ENCODE results near the gene ZNF345. TPM values are rescaled to one million over a fixed set of nuclear protein-coding genes. Genes with fewer than 3 reads are reported as not detected.

The ZNF345 gene
- 10 to 100 TPM in 2 of 4 donors, 1 to 10 TPM in 2; 3.5 to 17.0 (median 9.1) TPM for total RNA-seq

DNA sequence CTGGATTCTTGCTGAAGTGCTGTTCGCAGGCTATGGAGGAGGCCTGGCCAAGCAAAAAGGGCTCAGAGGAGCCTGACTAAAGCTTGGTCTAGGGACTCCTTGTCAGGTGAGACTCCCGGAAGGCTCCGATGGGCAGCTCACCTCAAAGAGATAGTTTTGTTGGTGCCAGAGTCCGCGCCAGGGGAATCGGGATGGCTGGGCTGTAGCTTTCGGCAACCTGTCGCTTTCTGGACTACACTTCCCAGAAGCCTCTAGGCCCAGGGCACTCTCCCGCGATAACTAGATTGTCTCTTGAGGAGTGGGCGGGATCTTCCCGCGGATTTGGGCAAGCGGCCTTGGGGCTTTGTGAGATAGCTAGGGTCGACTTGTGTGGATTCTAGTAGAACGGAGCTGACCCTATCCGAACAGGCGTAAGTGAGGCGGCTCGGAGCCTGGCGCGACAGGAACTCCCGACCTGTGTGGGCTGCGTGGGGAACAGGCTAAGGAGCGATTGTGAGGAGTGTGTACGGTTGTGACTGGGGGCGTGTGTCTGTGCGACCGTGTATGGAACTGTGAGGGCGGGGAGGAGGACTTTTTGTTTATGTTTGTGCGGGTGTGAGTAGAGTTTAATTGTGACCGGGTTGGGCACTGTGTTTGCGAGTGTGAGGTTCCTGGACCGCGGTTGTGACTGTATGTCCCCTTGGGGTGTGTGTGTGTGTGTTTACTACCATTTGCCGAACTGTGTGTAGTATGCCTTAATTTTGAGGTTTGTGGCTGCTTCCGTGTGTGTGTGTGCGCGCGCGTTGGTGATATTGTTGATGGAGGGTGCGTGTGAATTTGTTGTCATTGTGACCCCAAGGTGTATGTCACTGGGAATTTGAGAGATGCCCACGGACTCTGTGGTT is at the start of gene ZNF345:
TSS of gene ZNF345 (plus strand) at position 318 of the 884 bp plus-strand sequence. CDS start 25,955 bp downstream, outside the sequence.
- Histone ChIP-seq H3K4me3 (peak within 1 kb of the TSS; percentile 69), H3K4me1 (peaks cover 20% of the 10 kb centered on the region), H3K27ac (peak within 1 kb of the TSS; percentile 81), H3K27me3 (no peaks in the 10 kb centered on the region), H3K36me3 (peaks cover 25% of the 10 kb centered on the region), H3K9me3 (peaks cover 3% of the 10 kb centered on the region)
- TF ChIP-seq POLR2A (IDR thresholded peaks at IDR 0.05) (peak in 1 of 2 donors; percentile 31), POLR2AphosphoS5 (IDR thresholded peaks at IDR 0.05) (no peak)
- DNase-seq (ENCODE audit: low spot score in 2 of 2) = peak; percentile 94 to 95
- WGBS = 1% methylated on average over 17 of the region's 43 CpGs

DNA sequence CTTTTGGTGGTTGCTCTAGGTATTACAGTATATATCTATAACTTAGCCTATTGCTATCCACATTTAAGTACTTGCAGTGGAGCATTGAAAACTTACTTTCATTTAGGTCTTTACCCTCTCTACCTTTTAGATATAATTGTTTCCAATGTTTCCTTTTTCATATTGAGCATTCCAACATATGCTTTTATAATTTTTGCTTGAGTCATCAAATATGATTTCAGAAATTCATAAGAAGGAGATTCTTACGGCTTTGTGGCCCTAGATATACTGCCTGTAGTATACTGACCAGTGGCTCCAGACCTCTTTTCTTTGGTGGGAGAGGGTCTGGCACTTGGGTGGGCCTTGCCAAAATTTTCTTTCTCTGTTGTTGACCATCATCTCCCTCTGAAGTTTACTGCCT is 45.3 kb upstream of the ZNF345 start:
- Histone ChIP-seq H3K9me3 (peaks cover 50% of the 10 kb centered on the region), H3K27ac (no peak overlapping the region), H3K4me3 (no peak overlapping the region), H3K36me3 (peaks cover 66% of the 10 kb centered on the region), H3K27me3 (no peaks in the 10 kb centered on the region), H3K4me1 (no peaks in the 10 kb centered on the region)
- no peak for DNase-seq (ENCODE audit: low spot score in 2 of 2)
- 90% methylated on average over 1 of the region's 1 CpG for WGBS
- TF ChIP-seq POLR2A (IDR thresholded peaks at IDR 0.05) = no peak
- TF ChIP-seq, protein P1, sequence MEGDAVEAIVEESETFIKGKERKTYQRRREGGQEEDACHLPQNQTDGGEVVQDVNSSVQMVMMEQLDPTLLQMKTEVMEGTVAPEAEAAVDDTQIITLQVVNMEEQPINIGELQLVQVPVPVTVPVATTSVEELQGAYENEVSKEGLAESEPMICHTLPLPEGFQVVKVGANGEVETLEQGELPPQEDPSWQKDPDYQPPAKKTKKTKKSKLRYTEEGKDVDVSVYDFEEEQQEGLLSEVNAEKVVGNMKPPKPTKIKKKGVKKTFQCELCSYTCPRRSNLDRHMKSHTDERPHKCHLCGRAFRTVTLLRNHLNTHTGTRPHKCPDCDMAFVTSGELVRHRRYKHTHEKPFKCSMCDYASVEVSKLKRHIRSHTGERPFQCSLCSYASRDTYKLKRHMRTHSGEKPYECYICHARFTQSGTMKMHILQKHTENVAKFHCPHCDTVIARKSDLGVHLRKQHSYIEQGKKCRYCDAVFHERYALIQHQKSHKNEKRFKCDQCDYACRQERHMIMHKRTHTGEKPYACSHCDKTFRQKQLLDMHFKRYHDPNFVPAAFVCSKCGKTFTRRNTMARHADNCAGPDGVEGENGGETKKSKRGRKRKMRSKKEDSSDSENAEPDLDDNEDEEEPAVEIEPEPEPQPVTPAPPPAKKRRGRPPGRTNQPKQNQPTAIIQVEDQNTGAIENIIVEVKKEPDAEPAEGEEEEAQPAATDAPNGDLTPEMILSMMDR (IDR thresholded peaks at IDR 0.05) = no peak

DNA sequence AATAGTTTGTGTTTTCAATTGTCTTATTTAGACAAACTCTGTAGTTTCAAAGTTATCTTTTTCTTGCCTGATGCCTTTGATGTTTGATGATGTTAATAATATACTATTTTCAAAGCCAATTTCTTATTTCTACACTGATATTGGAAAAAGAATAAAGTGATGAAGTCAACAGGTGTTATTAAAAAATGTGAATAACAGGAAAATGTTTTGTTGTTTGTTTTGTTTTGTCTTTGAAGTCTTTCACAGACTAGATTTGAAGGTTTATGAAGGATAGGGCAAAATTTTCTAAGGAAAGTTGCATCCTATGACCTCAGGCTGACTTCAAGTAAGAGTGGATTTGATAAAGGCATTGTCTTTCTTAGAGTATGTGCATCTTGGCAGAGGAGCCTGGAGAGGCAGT is 43.6 kb upstream of the ZNF345 start:
- TF ChIP-seq POLR2AphosphoS5 (IDR thresholded peaks at IDR 0.05) (no peak), EP300 (IDR thresholded peaks at IDR 0.05) (no peak), POLR2A (IDR thresholded peaks at IDR 0.05) (no peak)
- TF ChIP-seq, protein P1 (IDR thresholded peaks at IDR 0.05) = no peak
- Histone ChIP-seq H3K27ac (no peak overlapping the region), H3K27me3 (no peaks in the 10 kb centered on the region), H3K4me3 (no peak overlapping the region), H3K9me3 (peaks cover 64% of the 10 kb centered on the region), H3K4me1 (no peaks in the 10 kb centered on the region), H3K36me3 (peaks cover 50% of the 10 kb centered on the region)
- DNase-seq (ENCODE audit: low spot score in 2 of 2) = no peak

DNA sequence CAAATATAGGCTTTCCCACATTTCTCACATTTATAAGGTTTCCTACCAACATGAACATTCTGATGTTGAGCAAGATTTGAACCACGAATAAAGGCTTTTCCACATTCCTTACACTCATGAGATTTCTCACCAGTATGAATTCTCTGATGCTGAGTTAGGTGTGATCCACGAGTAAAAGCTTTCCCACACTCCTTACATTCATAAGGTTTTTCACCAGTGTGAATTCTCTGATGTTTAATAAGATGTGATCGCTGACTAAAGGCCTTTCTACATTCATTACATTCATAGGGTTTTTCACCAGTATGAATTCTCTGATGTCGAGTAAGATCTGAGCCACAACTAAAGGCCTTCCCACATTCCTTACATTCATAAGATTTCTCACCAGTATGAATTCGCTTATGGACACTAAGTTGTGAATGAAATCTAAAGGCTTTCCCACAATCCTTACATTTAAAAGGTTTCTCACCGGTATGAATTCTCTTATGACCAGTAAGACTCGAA is 31.5 kb upstream of the ZNF345 start:
- TF ChIP-seq POLR2A (IDR thresholded peaks at IDR 0.05) (no peak), EP300 (IDR thresholded peaks at IDR 0.05) (no peak)
- Histone ChIP-seq H3K36me3 (peaks cover 84% of the 10 kb centered on the region), H3K9me3 (peaks cover 70% of the 10 kb centered on the region), H3K27me3 (no peaks in the 10 kb centered on the region), H3K4me3 (no peak overlapping the region), H3K27ac (no peak overlapping the region), H3K4me1 (no peaks in the 10 kb centered on the region)
- WGBS = 97% methylated on average over 7 of the region's 7 CpGs
- no peak for DNase-seq (ENCODE audit: low spot score in 2 of 2)

DNA sequence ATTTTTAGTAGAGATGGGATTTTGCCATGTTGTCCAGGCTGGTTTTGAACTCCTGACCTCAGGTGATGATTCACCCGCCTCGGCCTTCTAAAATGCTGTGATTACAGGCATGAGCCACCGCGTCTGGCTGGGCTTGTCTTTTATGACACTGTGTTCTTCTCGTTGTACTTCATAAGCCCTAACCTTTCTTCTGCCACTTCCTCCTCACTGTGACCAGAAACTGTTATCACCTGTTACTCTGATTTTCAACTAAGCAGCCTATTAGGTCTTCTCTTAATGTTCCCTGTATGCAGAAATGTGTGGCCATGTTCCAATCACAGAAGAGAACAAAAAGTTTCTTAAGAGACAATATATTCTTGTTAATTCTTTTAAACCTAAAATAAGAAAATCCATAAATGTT is 28.9 kb upstream of the ZNF345 start:
- Histone ChIP-seq H3K4me3 (no peak overlapping the region), H3K36me3 (peaks cover 80% of the 10 kb centered on the region), H3K27me3 (no peaks in the 10 kb centered on the region), H3K27ac (no peak overlapping the region), H3K9me3 (peaks cover 57% of the 10 kb centered on the region), H3K4me1 (no peaks in the 10 kb centered on the region)
- no peak for DNase-seq (ENCODE audit: low spot score in 2 of 2)
- TF ChIP-seq POLR2AphosphoS5 (IDR thresholded peaks at IDR 0.05) (no peak), POLR2A (IDR thresholded peaks at IDR 0.05) (no peak), EP300 (IDR thresholded peaks at IDR 0.05) (no peak)
- TF ChIP-seq, protein P1 (IDR thresholded peaks at IDR 0.05) = no peak
- 97% methylated on average over 5 of the region's 5 CpGs for WGBS

DNA sequence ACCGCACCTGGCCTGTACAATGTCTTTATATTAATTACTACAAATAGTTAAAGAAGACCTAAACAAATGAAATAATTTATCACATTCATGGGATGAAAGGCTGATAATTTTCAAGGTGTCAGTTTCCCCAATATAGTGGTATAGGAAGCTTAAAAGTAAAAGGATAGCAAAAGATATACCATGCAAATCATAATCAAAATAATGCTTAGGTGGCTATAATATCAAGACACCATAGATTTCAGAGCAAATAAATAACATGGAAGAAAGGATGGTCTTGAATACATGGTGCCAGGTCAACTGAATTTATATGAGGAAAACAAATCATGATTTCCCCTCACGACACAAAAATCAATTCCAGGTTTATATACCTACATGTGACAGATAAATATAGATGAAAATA is 17.2 kb upstream of the ZNF345 start:
- H3K27me3 ChIP-seq = no peaks in the 10 kb centered on the region
- peaks cover 48% of the 10 kb centered on the region for H3K36me3 ChIP-seq
- peaks cover 53% of the 10 kb centered on the region for H3K9me3 ChIP-seq
- no peak overlapping the region for H3K27ac ChIP-seq
- DNase-seq (ENCODE audit: low spot score in 2 of 2) = no peak
- WGBS = 97% methylated on average over 2 of the region's 2 CpGs
- TF ChIP-seq EP300 (IDR thresholded peaks at IDR 0.05) (no peak), POLR2A (IDR thresholded peaks at IDR 0.05) (no peak), POLR2AphosphoS5 (IDR thresholded peaks at IDR 0.05) (no peak)
- TF ChIP-seq, protein P1 (IDR thresholded peaks at IDR 0.05) = no peak
- H3K4me3 ChIP-seq = no peak overlapping the region
- H3K4me1 ChIP-seq = peaks cover 11% of the 10 kb centered on the region
